GM18909 (cell line): ENCODE data around the gene ATRX.
"Not testable (repeated sequence)": the region's sequence is repeated elsewhere in the genome, so short reads cannot be mapped to it uniquely, and the experiment has no call there.

Source experiments
- ATAC-seq: cut with Tn5 transposase; IDR thresholded peaks from one replicate; pipeline ENCODE4 v1.9.1; 2021; ENCODE audit warnings: mild to moderate bottlenecking; ENCODE audit not compliant: unreplicated experiment, poor library complexity

ATRX gene

GRCh38 chrX:77628294-77629025, 157.6 kb downstream of the ATRX start:
- ATAC-seq: no peak

- ATAC-seq: no peak
Measured at GRCh38 chrX:77622672-77623071, 163.3 kb downstream of the ATRX start.

- no peak for ATAC-seq
Measured at GRCh38 chrX:77622233-77622632, 163.8 kb downstream of the ATRX start.

- not testable (repeated sequence) for ATAC-seq
Measured at GRCh38 chrX:77621453-77621852, 164.6 kb downstream of the ATRX start.

- ATAC-seq: no peak
Measured at GRCh38 chrX:77617206-77617605, 168.8 kb downstream of the ATRX start.

- ATAC-seq: no peak
Measured at GRCh38 chrX:77603635-77604336, 182.2 kb downstream of the ATRX start.

GRCh38 chrX:77597511-77597910, 188.5 kb downstream of the ATRX start:
- ATAC-seq: no peak

- no peak for ATAC-seq
Measured at GRCh38 chrX:77597090-77597489, 188.9 kb downstream of the ATRX start.

- no peak for ATAC-seq
Measured at GRCh38 chrX:77595848-77596247, 190.2 kb downstream of the ATRX start.

- ATAC-seq: no peak
Measured at GRCh38 chrX:77572322-77572721, 213.7 kb downstream of the ATRX start.

- ATAC-seq: no peak
Measured at GRCh38 chrX:77565278-77565677, 220.7 kb downstream of the ATRX start.

GRCh38 chrX:77564823-77565222, 221.2 kb downstream of the ATRX start:
- ATAC-seq: no peak

- no peak for ATAC-seq
Measured at GRCh38 chrX:77561372-77561771, 224.6 kb downstream of the ATRX start.

- ATAC-seq: no peak
Measured at GRCh38 chrX:77556276-77556675, 229.7 kb downstream of the ATRX start.

- no peak for ATAC-seq
Measured at GRCh38 chrX:77548751-77549150, 237.3 kb downstream of the ATRX start.

- not testable (repeated sequence) for ATAC-seq
Measured at GRCh38 chrX:77539778-77540177, 246.2 kb downstream of the ATRX start.

- not testable (repeated sequence) for ATAC-seq
Measured at GRCh38 chrX:77531261-77531660, 254.8 kb downstream of the ATRX start.

GRCh38 chrX:77528034-77528433, 258.0 kb downstream of the ATRX start:
- ATAC-seq: no peak

- ATAC-seq: no peak
Measured at GRCh38 chrX:77527233-77528001, 258.6 kb downstream of the ATRX start.

- ATAC-seq: no peak
Measured at GRCh38 chrX:77519765-77520164, 266.3 kb downstream of the ATRX start.

GRCh38 chrX:77514177-77514576, 271.8 kb downstream of the ATRX start:
- ATAC-seq: no peak
